ENCODE measurements around the gene ADAM12. TPM values are rescaled to one million over a fixed set of nuclear protein-coding genes. Genes with fewer than 3 reads are reported as not detected.

Gene ADAM12
- total and polyA plus RNA-seq, 4 donors: 0.03 to 0.33 (median 0.19) TPM

GRCh38 chr10:126009650-126010049 is 378.6 kb downstream of the ADAM12 start:
- Histone ChIP-seq H3K27ac (ENCODE audit: low read depth in 1 of 2, low read length in 2 of 2) (no peak overlapping the region), H3K9me3 (ENCODE audit: control insufficient read depth in 4 of 4, low read length in 3 of 4) (no peaks in the 10 kb centered on the region), H3K4me3 (ENCODE audit: low read depth in 1 of 3, low read length in 3 of 3) (no peak overlapping the region), H3K36me3 (ENCODE audit: control insufficient read depth in 4 of 4, insufficient read depth in 3 of 4, low read depth in 1 of 4, low read length in 3 of 4) (no peaks in the 10 kb centered on the region), H3K27me3 (ENCODE audit: control insufficient read depth in 4 of 4, insufficient read depth in 4 of 4, low read length in 3 of 4) (peaks cover 0 to 3% (median 0%) of the 10 kb centered on the region in 4 donors), H3K9ac (ENCODE audit: low read depth in 1 of 2, low read length in 2 of 2) (no peak overlapping the region), H3K4me1 (ENCODE audit: control insufficient read depth in 4 of 4, insufficient read depth in 4 of 4, low read length in 3 of 4) (no peaks in the 10 kb centered on the region)
- WGBS: 92% methylated on average over 7 of the region's 7 CpGs
- no peak for DNase-seq (ENCODE audit: low spot score)
- TF ChIP-seq SP1 (IDR thresholded peaks at IDR 0.05) (no peak), YY1 (IDR thresholded peaks at IDR 0.05) (no peak), TAF1 (conservative IDR thresholded peaks at IDR 0.05) (no peak), FOXA1 (IDR thresholded peaks at IDR 0.05) (no peak), EGR1 (IDR thresholded peaks at IDR 0.05; ENCODE audit: low read depth in 2 of 2) (no peak), FOXA2 (IDR thresholded peaks at IDR 0.05) (no peak)

GRCh38 chr10:126006906-126007305 is 381.4 kb downstream of the ADAM12 start:
- TF ChIP-seq FOXA2 (IDR thresholded peaks at IDR 0.05) (no peak), ATF3 (IDR thresholded peaks at IDR 0.05) (no peak), TAF1 (conservative IDR thresholded peaks at IDR 0.05) (no peak), SP1 (IDR thresholded peaks at IDR 0.05) (no peak), FOXA1 (IDR thresholded peaks at IDR 0.05) (no peak), HNF4G (IDR thresholded peaks at IDR 0.05) (no peak), GABPA (IDR thresholded peaks at IDR 0.05 in 1 of 2, conservative IDR thresholded peaks at IDR 0.05 in 1 of 2) (no peak), EGR1 (IDR thresholded peaks at IDR 0.05; ENCODE audit: low read depth in 2 of 2) (no peak), NR2F2 (IDR thresholded peaks at IDR 0.05) (no peak)
- H3K36me3 ChIP-seq (ENCODE audit: control insufficient read depth in 4 of 4, insufficient read depth in 3 of 4, low read depth in 1 of 4, low read length in 3 of 4): no peaks in the 10 kb centered on the region
- H3K27me3 ChIP-seq (ENCODE audit: control insufficient read depth in 4 of 4, insufficient read depth in 4 of 4, low read length in 3 of 4): peaks cover 0 to 3% (median 0%) of the 10 kb centered on the region in 4 donors
- DNase-seq (ENCODE audit: low spot score): no peak
- no peaks in the 10 kb centered on the region for H3K4me1 ChIP-seq (ENCODE audit: control insufficient read depth in 4 of 4, insufficient read depth in 4 of 4, low read length in 3 of 4)
- no peaks in the 10 kb centered on the region for H3K9me3 ChIP-seq (ENCODE audit: control insufficient read depth in 4 of 4, low read length in 3 of 4)
- no peak overlapping the region for H3K4me3 ChIP-seq (ENCODE audit: low read depth in 1 of 3, low read length in 3 of 3)
- no peak overlapping the region for H3K9ac ChIP-seq (ENCODE audit: low read depth in 1 of 2, low read length in 2 of 2)
- WGBS: 79% methylated on average over 2 of the region's 2 CpGs
- H3K27ac ChIP-seq (ENCODE audit: low read depth in 1 of 2, low read length in 2 of 2): no peak overlapping the region

- Histone ChIP-seq H3K4me3 (ENCODE audit: low read depth in 1 of 3, low read length in 3 of 3) (no peak overlapping the region), H3K27ac (ENCODE audit: low read depth in 1 of 2, low read length in 2 of 2) (no peak overlapping the region), H3K4me1 (ENCODE audit: control insufficient read depth in 4 of 4, insufficient read depth in 4 of 4, low read length in 3 of 4) (peaks cover 0 to 2% (median 0%) of the 10 kb centered on the region in 4 donors), H3K9me3 (ENCODE audit: control insufficient read depth in 4 of 4, low read length in 3 of 4) (no peaks in the 10 kb centered on the region), H3K36me3 (ENCODE audit: control insufficient read depth in 4 of 4, insufficient read depth in 3 of 4, low read depth in 1 of 4, low read length in 3 of 4) (no peaks in the 10 kb centered on the region), H3K9ac (ENCODE audit: low read depth in 1 of 2, low read length in 2 of 2) (no peak overlapping the region), H3K27me3 (ENCODE audit: control insufficient read depth in 4 of 4, insufficient read depth in 4 of 4, low read length in 3 of 4) (peaks cover 0 to 3% (median 0%) of the 10 kb centered on the region in 4 donors)
- no peak for DNase-seq (ENCODE audit: low spot score)
- WGBS: 72% methylated on average over 5 of the region's 5 CpGs
- no peak for TF ChIP-seq GABPA (IDR thresholded peaks at IDR 0.05 in 1 of 2, conservative IDR thresholded peaks at IDR 0.05 in 1 of 2)
- TF ChIP-seq NR2F2 (IDR thresholded peaks at IDR 0.05): no peak
- TF ChIP-seq CTCF (IDR thresholded peaks at IDR 0.05; ENCODE audit: low read depth, low read length, missing input control): no peak
- no peak for TF ChIP-seq EGR1 (IDR thresholded peaks at IDR 0.05; ENCODE audit: low read depth in 2 of 2)
- TF ChIP-seq FOXA2 (IDR thresholded peaks at IDR 0.05): no peak
- TF ChIP-seq ATF3 (IDR thresholded peaks at IDR 0.05): no peak
- TF ChIP-seq HNF4A (conservative IDR thresholded peaks at IDR 0.05): no peak
These were observed 382.0 kb downstream of the ADAM12 start for GRCh38 chr10:126006264-126006663.

Data from liver (tissue), 9 donors.